HL-60 (cell line): Measurements from ENCODE around the gene ZBTB14.
A peak's percentile ranks its signal among the peaks of the same experiment; 100 is the strongest.

Experiments
- DNase-seq, 2 experiments: peaks; one replicate each; pipeline ENCODE4 v3.0.0-alpha.2; 2010 to 2020; ENCODE audit warnings: low read depth in 1 of 2, low spot score in 1 of 2
- H3K27ac ChIP-seq: fragments of 250-450 bp; sonication (Bioruptor Pico); replicated peaks from 2 replicates; pipeline ENCODE4 v1.5.1; 2020; ENCODE audit warnings: mild to moderate bottlenecking, moderate library complexity
- H3K27me3 ChIP-seq: fragments of 250-450 bp; sonication (Bioruptor Pico); 2 replicates; pipeline ENCODE4 v1.5.1; 2021; ENCODE audit warnings: mild to moderate bottlenecking, moderate library complexity; ENCODE audit not compliant: insufficient read depth, poor library complexity, severe bottlenecking
- H3K4me3 ChIP-seq: replicated peaks from 2 replicates; pipeline ENCODE4 v1.5.1; 2011; ENCODE audit warnings: mild to moderate bottlenecking, control low read depth, low read length; ENCODE audit not compliant: insufficient read depth
- CTCF ChIP-seq: IDR thresholded peaks from one replicate; pipeline ENCODE4 v1.5.1; 2011; ENCODE audit warnings: low read length, control low read depth, inconsistent platforms; ENCODE audit not compliant: insufficient read depth
- GABPA ChIP-seq: IDR thresholded peaks from 2 replicates; pipeline ENCODE4 v1.6.1; 2012; ENCODE audit warnings: low read depth
- POLR2AphosphoS5 ChIP-seq: IDR thresholded peaks from 2 replicates; pipeline ENCODE4 v1.6.1; 2012; ENCODE audit warnings: low read depth
- SPI1 ChIP-seq: IDR thresholded peaks from 2 replicates; pipeline ENCODE4 v1.6.1; 2012; ENCODE audit warnings: low read depth, mild to moderate bottlenecking, borderline replicate concordance
- TF ChIP-seq, protein P1 (sequence below): IDR thresholded peaks from 2 replicates; pipeline ENCODE4 v1.6.1; 2012; ENCODE audit warnings: low read depth; ENCODE audit not compliant: insufficient replicate concordance

ZBTB14 gene

DNA sequence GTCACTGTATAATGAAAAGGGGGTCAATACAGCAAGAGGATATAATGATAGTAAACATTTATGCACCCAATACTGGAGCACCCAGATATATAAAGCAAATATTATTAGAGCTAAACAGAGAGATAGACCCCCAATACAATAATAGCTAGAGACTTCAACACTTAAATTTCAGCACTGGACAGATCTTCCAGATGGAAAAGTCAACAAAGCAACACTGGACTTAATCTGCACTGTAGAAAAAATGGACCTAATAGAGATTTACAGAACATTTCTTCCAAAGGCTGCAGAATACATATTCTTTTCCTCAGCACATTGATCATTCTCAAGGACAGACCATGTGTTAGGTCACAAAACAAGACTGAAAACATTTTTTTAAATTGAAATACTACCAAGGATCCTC is 26.7 kb downstream of the ZBTB14 start:
- no peak for DNase-seq
- TF ChIP-seq CTCF: no peak
- TF ChIP-seq, protein P1, sequence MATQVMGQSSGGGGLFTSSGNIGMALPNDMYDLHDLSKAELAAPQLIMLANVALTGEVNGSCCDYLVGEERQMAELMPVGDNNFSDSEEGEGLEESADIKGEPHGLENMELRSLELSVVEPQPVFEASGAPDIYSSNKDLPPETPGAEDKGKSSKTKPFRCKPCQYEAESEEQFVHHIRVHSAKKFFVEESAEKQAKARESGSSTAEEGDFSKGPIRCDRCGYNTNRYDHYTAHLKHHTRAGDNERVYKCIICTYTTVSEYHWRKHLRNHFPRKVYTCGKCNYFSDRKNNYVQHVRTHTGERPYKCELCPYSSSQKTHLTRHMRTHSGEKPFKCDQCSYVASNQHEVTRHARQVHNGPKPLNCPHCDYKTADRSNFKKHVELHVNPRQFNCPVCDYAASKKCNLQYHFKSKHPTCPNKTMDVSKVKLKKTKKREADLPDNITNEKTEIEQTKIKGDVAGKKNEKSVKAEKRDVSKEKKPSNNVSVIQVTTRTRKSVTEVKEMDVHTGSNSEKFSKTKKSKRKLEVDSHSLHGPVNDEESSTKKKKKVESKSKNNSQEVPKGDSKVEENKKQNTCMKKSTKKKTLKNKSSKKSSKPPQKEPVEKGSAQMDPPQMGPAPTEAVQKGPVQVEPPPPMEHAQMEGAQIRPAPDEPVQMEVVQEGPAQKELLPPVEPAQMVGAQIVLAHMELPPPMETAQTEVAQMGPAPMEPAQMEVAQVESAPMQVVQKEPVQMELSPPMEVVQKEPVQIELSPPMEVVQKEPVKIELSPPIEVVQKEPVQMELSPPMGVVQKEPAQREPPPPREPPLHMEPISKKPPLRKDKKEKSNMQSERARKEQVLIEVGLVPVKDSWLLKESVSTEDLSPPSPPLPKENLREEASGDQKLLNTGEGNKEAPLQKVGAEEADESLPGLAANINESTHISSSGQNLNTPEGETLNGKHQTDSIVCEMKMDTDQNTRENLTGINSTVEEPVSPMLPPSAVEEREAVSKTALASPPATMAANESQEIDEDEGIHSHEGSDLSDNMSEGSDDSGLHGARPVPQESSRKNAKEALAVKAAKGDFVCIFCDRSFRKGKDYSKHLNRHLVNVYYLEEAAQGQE: peak; percentile 89
- no peak overlapping the region for H3K4me3 ChIP-seq
- peaks cover 3% of the 10 kb centered on the region for H3K27me3 ChIP-seq
- H3K27ac ChIP-seq: no peak overlapping the region

GRCh38 chr18:5266721-5267120 is 28.8 kb downstream of the ZBTB14 start:
- TF ChIP-seq, protein P1: no peak
- TF ChIP-seq GABPA: no peak
- no peak for TF ChIP-seq CTCF
- no peak for TF ChIP-seq SPI1
- no peak for TF ChIP-seq POLR2AphosphoS5
- no peak for DNase-seq
- Histone ChIP-seq H3K27ac (no peak overlapping the region), H3K4me3 (no peak overlapping the region), H3K27me3 (no peaks in the 10 kb centered on the region)

- Histone ChIP-seq H3K4me3 (no peak overlapping the region), H3K27me3 (no peaks in the 10 kb centered on the region), H3K27ac (no peak overlapping the region)
- DNase-seq: no peak
- TF ChIP-seq GABPA (no peak), SPI1 (no peak)
Observed at GRCh38 chr18:5253910-5254309, 41.6 kb downstream of the ZBTB14 start.

DNA sequence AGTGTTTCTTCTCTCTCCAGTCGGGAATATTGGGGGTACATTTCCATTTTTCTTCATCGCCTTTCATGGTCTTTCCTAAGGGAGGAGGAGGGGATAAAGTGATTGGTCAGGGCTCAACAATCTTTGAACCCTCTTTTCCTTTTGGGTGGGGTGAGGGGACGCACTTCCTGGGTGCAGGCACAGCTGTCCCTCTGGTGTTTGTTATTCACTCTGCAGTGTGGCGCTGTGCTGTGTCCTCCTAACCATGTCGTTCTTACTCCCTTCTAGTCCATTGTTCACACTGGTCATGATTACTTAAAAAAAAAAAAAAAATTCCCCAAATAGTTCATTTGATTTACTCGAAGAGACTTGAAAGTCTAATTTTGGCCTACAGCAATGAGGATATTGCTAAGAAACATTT is 44.4 kb downstream of the ZBTB14 start:
- Histone ChIP-seq H3K27ac (no peak overlapping the region), H3K27me3 (no peaks in the 10 kb centered on the region), H3K4me3 (no peak overlapping the region)
- no peak for TF ChIP-seq CTCF
- no peak for TF ChIP-seq SPI1
- TF ChIP-seq GABPA: no peak
- TF ChIP-seq, protein P1: no peak
- TF ChIP-seq POLR2AphosphoS5: no peak
- no peak for DNase-seq
